Endothelial cell of umbilical vein (primary cell): ENCODE data around the gene CCDC69. TPM values are rescaled to one million over a fixed set of nuclear protein-coding genes. Genes with fewer than 3 reads are reported as not detected.

Experiments
- BruUV-seq: library from RNA; stranded (reverse); fragments of 400-500 nt; replicated peaks from 2 replicates; lab custom pipeline; 2021; lab: Mats Ljungman, UMichigan
- CTCF ChIA-PET: fragments of 300-600, 350-600 bp; sonication (Branson Sonifier 250); formaldehyde crosslinking; loops from one replicate; lab custom pipeline; 2021; ENCODE audit warnings: antibody characterized with exemption, inconsistent platforms; lab: Charles Lee
- POLR2A ChIA-PET: fragments of 300-600, 350-600 bp; sonication (Branson Sonifier 250); formaldehyde crosslinking; loops from one replicate; lab custom pipeline; 2021; ENCODE audit warnings: antibody characterized with exemption, inconsistent platforms; lab: Charles Lee
- DNase-seq: peaks from one replicate; pipeline ENCODE4 v3.0.0-alpha.2; 2011; ENCODE audit warnings: low read depth, low spot score
- FAIRE-seq: peaks from 2 replicates; lab custom pipeline; 2011; peaks lifted over from hg19 to GRCh38; lab: Jason Lieb, UNC
- H2AFZ ChIP-seq: 2 replicates; pipeline ENCODE4 v1.6.0; 2012; ENCODE audit warnings: low read depth, low read length, control low read depth, inconsistent platforms
- H3K27ac ChIP-seq: 2 replicates; pipeline ENCODE4 v1.5.1; 2011; ENCODE audit warnings: low read depth, mild to moderate bottlenecking, control low read depth, low read length, moderate library complexity; ENCODE audit not compliant: insufficient read depth
- H3K27me3 ChIP-seq, 2 experiments: 2 replicates each; pipeline versions ENCODE4 v1.6.0 to v1.6.1; 2011; ENCODE audit warnings: low read length in 2 of 2, mixed read lengths in 1 of 2; ENCODE audit not compliant: control insufficient read depth in 2 of 2, insufficient read depth in 2 of 2
- H3K36me3 ChIP-seq, 2 experiments: 2 replicates in 1 of 2; 3 replicates in 1 of 2; pipeline ENCODE4 v1.5.1; 2011; ENCODE audit warnings: low read length in 2 of 2, mild to moderate bottlenecking in 1 of 2, moderate library complexity in 1 of 2; ENCODE audit not compliant: control insufficient read depth in 2 of 2, insufficient read depth in 2 of 2; ENCODE audit errors: extremely low read depth in 1 of 2
- H3K4me1 ChIP-seq: 3 replicates; pipeline ENCODE4 v1.5.1; 2011; ENCODE audit warnings: mild to moderate bottlenecking, low read length; ENCODE audit not compliant: control insufficient read depth, insufficient read depth; ENCODE audit errors: extremely low read depth
- H3K4me2 ChIP-seq: 2 replicates; pipeline ENCODE4 v1.6.1; 2011; ENCODE audit warnings: low read length, control low read depth, mixed read lengths; ENCODE audit not compliant: insufficient read depth
- H3K4me3 ChIP-seq, 3 experiments: fragments of 200-600 bp in 1 of 3; sonication (generic), shearing (Covaris generic) in 1 of 3; replicated peaks in 1 of 3; 2 replicates each; pipeline ENCODE4 v1.5.1; 2011 to 2016; ENCODE audit warnings: control low read depth in 3 of 3, low read length in 3 of 3, mild to moderate bottlenecking in 2 of 3, inconsistent platforms in 1 of 3, low read depth in 1 of 3, moderate library complexity in 1 of 3; ENCODE audit not compliant: insufficient read depth in 1 of 3
- H3K79me2 ChIP-seq: 2 replicates; pipeline ENCODE4 v1.6.0; 2012; ENCODE audit warnings: low read length, inconsistent platforms; ENCODE audit not compliant: control insufficient read depth, insufficient read depth
- H3K9ac ChIP-seq: replicated peaks from 2 replicates; pipeline ENCODE3; 2011; ENCODE audit warnings: low read length, control low read depth; ENCODE audit not compliant: insufficient read depth; ENCODE audit errors: extremely low read depth
- H3K9me1 ChIP-seq: replicated peaks from 3 replicates; pipeline ENCODE4 v1.6.0; 2011; ENCODE audit warnings: mild to moderate bottlenecking, low read length; ENCODE audit not compliant: control insufficient read depth, insufficient read depth; ENCODE audit errors: extremely low read depth
- H3K9me3 ChIP-seq: replicated peaks from 2 replicates; pipeline ENCODE4 v1.5.1; 2012; ENCODE audit warnings: low read length, inconsistent platforms; ENCODE audit not compliant: control insufficient read depth, insufficient read depth
- H4K20me1 ChIP-seq: replicated peaks from 2 replicates; pipeline ENCODE3; 2011; ENCODE audit warnings: mild to moderate bottlenecking, low read length; ENCODE audit not compliant: control insufficient read depth, insufficient read depth; ENCODE audit errors: extremely low read depth
- EZH2 ChIP-seq: IDR thresholded peaks from 2 replicates; pipeline ENCODE4 v1.6.1; 2012; ENCODE audit warnings: borderline replicate concordance, low read depth, mild to moderate bottlenecking, moderate library complexity, low read length, inconsistent platforms; ENCODE audit not compliant: severe bottlenecking
- FOS ChIP-seq: IDR thresholded peaks from 2 replicates; pipeline ENCODE4 v1.6.1; 2011; ENCODE audit warnings: mild to moderate bottlenecking, low read length, moderate library complexity, borderline replicate concordance; ENCODE audit not compliant: insufficient read depth
- JUN ChIP-seq: IDR thresholded peaks from 2 replicates; pipeline ENCODE4 v1.6.1; 2011; ENCODE audit warnings: borderline replicate concordance, low read depth; ENCODE audit not compliant: insufficient read length, insufficient read depth
- MYC ChIP-seq: IDR thresholded peaks from one replicate; pipeline ENCODE4 v1.6.1; 2011; ENCODE audit warnings: mild to moderate bottlenecking, low read depth, low read length
- POLR2A ChIP-seq: IDR thresholded peaks from 2 replicates; pipeline ENCODE4 v1.6.1; 2012; ENCODE audit warnings: low read depth, mild to moderate bottlenecking, control low read depth, low read length
- POLR2AphosphoS5 ChIP-seq: IDR thresholded peaks from 2 replicates; pipeline ENCODE4 v1.6.1; 2012; ENCODE audit warnings: low read depth, mild to moderate bottlenecking, control low read depth, low read length, moderate library complexity; ENCODE audit not compliant: insufficient read depth
- dilution Hi-C: fragments of 300-500 bp; cut with MboI; formaldehyde crosslinking; loops from one replicate; pipeline ENCODE4 v1.15.0; 2019; ENCODE audit warnings: low sequenced_read_pairs; ENCODE audit not compliant: extremely low pct_ligation_motif_present
- intact Hi-C: fragments of 100-400 bp; cut with micrococcal nuclease; formaldehyde crosslinking; loops from one replicate; pipeline ENCODE4 v1.10.0; 2022
- polyA plus RNA-seq, 4 experiments: library from polyadenylated mRNA; depleted of rRNA in 3 of 4; stranded (reverse) in 3 of 4; unstranded in 1 of 4; fragments of >200 nt; gene quantifications; 2 replicates each; pipeline versions ENCODE4 v1.2.1 to v1.2.3, GENCODE V29; 2011 to 2012; ENCODE audit warnings: missing spikeins in 1 of 4
- total RNA-seq: library from RNA; stranded (reverse); gene quantifications from 2 replicates; pipeline ENCODE4 v1.2.3, GENCODE V29; 2021
- TF ChIP-seq, protein P1 (sequence below), 2 donors: IDR thresholded peaks; 1 replicate in 1 of 2; 2 replicates in 1 of 2; pipeline ENCODE4 v1.5.1; 2011; ENCODE audit warnings: low read length in 2 of 2, mild to moderate bottlenecking in 2 of 2, moderate library complexity in 2 of 2, control low read depth in 1 of 2, inconsistent platforms in 1 of 2, low read depth in 1 of 2; ENCODE audit not compliant: insufficient read depth in 1 of 2; ENCODE audit errors: extremely low read depth in 1 of 2

CCDC69 gene
- total and polyA plus RNA-seq, 2 donors (not counting 3 experiments of a cell fraction or from before 2014, with no cell fraction given): 4.1 to 4.5 TPM

- DNase-seq: no peak
- Histone ChIP-seq H3K9me1 (no peaks in the 10 kb centered on the region), H2AFZ (no peak overlapping the region), H3K79me2 (no peaks in the 10 kb centered on the region), H3K9ac (no peak overlapping the region), H3K4me3 (no peak overlapping the region), H3K4me2 (no peak overlapping the region), H3K27me3 (peaks cover 3 to 5% of the 10 kb centered on the region in 2 experiments), H3K36me3 (no peaks in the 10 kb centered on the region), H3K9me3 (no peaks in the 10 kb centered on the region), H3K27ac (no peak overlapping the region), H3K4me1 (peaks cover 6% of the 10 kb centered on the region), H4K20me1 (no peaks in the 10 kb centered on the region)
- FAIRE-seq: no peak
- ChIA-PET CTCF (interaction anchor here (0.8 to 1.2 kb wide), 3 partner anchors 10 to 102 kb away, joined by 3 to 7 read pairs (median 4); no protein-coding TSS in a partner anchor), POLR2A (no interaction called here)
- TF ChIP-seq FOS (no peak), POLR2AphosphoS5 (no peak), JUN (no peak), MYC (no peak), EZH2 (no peak), POLR2A (no peak)
- TF ChIP-seq, protein P1, sequence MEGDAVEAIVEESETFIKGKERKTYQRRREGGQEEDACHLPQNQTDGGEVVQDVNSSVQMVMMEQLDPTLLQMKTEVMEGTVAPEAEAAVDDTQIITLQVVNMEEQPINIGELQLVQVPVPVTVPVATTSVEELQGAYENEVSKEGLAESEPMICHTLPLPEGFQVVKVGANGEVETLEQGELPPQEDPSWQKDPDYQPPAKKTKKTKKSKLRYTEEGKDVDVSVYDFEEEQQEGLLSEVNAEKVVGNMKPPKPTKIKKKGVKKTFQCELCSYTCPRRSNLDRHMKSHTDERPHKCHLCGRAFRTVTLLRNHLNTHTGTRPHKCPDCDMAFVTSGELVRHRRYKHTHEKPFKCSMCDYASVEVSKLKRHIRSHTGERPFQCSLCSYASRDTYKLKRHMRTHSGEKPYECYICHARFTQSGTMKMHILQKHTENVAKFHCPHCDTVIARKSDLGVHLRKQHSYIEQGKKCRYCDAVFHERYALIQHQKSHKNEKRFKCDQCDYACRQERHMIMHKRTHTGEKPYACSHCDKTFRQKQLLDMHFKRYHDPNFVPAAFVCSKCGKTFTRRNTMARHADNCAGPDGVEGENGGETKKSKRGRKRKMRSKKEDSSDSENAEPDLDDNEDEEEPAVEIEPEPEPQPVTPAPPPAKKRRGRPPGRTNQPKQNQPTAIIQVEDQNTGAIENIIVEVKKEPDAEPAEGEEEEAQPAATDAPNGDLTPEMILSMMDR (IDR thresholded peaks at IDR 0.05; ENCODE audit: extremely low read depth in 1 of 2, insufficient read depth in 1 of 2, low read depth in 1 of 2, low read length in 2 of 2): no peak
- no TSS peak for BruUV-seq
- intact Hi-C loops (no loop called here), dilution Hi-C loops (no loop called here)
Observed at GRCh38 chr5:151227918-151228447, 4.1 kb upstream of the CCDC69 start.
